Gastrocnemius medialis (tissue), 4 donors: ENCODE measurements around the gene TMEM215.

Experiments used
- CTCF ChIP-seq, 5 experiments: fragments of 450-650 bp in 3 of 5; fragments of 200-600 bp in 2 of 5; sonication (generic) in 2 of 5; IDR thresholded peaks in 4 of 5; conservative IDR thresholded peaks in 1 of 5; 1 replicate in 4 of 5; 2 replicates in 1 of 5; pipeline ENCODE4 v1.5.1; 2016 to 2019; ENCODE audit warnings: antibody characterized with exemption in 5 of 5, mild to moderate bottlenecking in 3 of 5, moderate library complexity in 3 of 5
- POLR2A ChIP-seq, 2 donors: fragments of 450-650 bp; IDR thresholded peaks; one replicate each; pipeline ENCODE4 v1.6.1; 2017; ENCODE audit warnings: antibody characterized with exemption in 2 of 2, mild to moderate bottlenecking in 2 of 2, moderate library complexity in 2 of 2

- TF ChIP-seq CTCF (IDR thresholded peaks at IDR 0.05 in 4 of 5, conservative IDR thresholded peaks at IDR 0.05 in 1 of 5) (no peak), POLR2A (IDR thresholded peaks at IDR 0.05) (no peak)
These were observed 23.9 kb downstream of the TMEM215 start for GRCh38 chr9:32807217-32807616.
